WTC11 (cell line): Measurements from ENCODE around the gene FBXL16. TPM values are rescaled to one million over a fixed set of nuclear protein-coding genes. Genes with fewer than 3 reads are reported as not detected.
A peak's percentile ranks its signal among the peaks of the same experiment; 100 is the strongest.

ENCODE experiments used
- ATAC-seq: fragments of 200-7000 bp; cut with Tn5 transposase; 2 replicates; pipeline ENCODE4 v1.10.0; 2021; ENCODE audit warnings: mild to moderate bottlenecking, moderate library complexity
- CTCF ChIA-PET: fragments of 300-600 bp; sonication (Branson Sonifier 250); formaldehyde crosslinking; loops from one replicate; lab custom pipeline; 2021; ENCODE audit warnings: antibody characterized with exemption; lab: Charles Lee
- POLR2A ChIA-PET: fragments of 350-600 bp; sonication (Branson Sonifier 250); formaldehyde crosslinking; loops from one replicate; lab custom pipeline; 2021; ENCODE audit warnings: antibody characterized with exemption; lab: Charles Lee
- DNase-seq: peaks from one replicate; pipeline ENCODE4 v3.0.0; 2021; ENCODE audit warnings: low spot score
- H3K27ac Mint-ChIP-seq: 2 replicates; pipeline ENCODE4 v1.8.0; 2021; ENCODE audit warnings: mixed read lengths
- H3K27me3 Mint-ChIP-seq: 2 replicates; pipeline ENCODE4 v1.8.0; 2021; ENCODE audit warnings: low read depth, mild to moderate bottlenecking, moderate library complexity, mixed read lengths
- H3K36me3 Mint-ChIP-seq: 2 replicates; pipeline ENCODE4 v1.8.0; 2021; ENCODE audit warnings: mixed read lengths
- H3K4me1 Mint-ChIP-seq: 2 replicates; pipeline ENCODE4 v1.8.0; 2022; ENCODE audit warnings: mixed read lengths
- H3K4me3 Mint-ChIP-seq: 2 replicates; pipeline ENCODE4 v1.8.0; 2021; ENCODE audit warnings: mild to moderate bottlenecking, moderate library complexity, mixed read lengths
- H3K9me3 Mint-ChIP-seq: 2 replicates; pipeline ENCODE4 v1.8.0; 2021; ENCODE audit warnings: mixed read lengths
- CBFB ChIP-seq: sonication (generic); formaldehyde crosslinking; IDR thresholded peaks from 2 replicates; pipeline ENCODE4 v1.8.1; 2022; ENCODE audit warnings: mild to moderate bottlenecking, low read depth, missing genetic modification reagents
- E2F4 ChIP-seq: sonication (generic); formaldehyde crosslinking; IDR thresholded peaks from 2 replicates; pipeline ENCODE4 v1.8.1; 2022; ENCODE audit warnings: low read depth, mild to moderate bottlenecking, moderate library complexity, missing genetic modification reagents, borderline replicate concordance
- ELF4 ChIP-seq: sonication (generic); formaldehyde crosslinking; IDR thresholded peaks from 2 replicates; pipeline ENCODE4 v1.8.1; 2022; ENCODE audit warnings: low read depth, mild to moderate bottlenecking, moderate library complexity, missing genetic modification reagents
- ERG ChIP-seq: fragments of 250-450 bp; sonication (Bioruptor Pico); IDR thresholded peaks from 2 replicates; pipeline ENCODE4 v1.8.0; 2021; ENCODE audit warnings: mild to moderate bottlenecking
- FOXJ3 ChIP-seq: sonication (generic); formaldehyde crosslinking; IDR thresholded peaks from 2 replicates; pipeline ENCODE4 v1.9.0; 2021; ENCODE audit warnings: missing genetic modification reagents, mild to moderate bottlenecking, borderline replicate concordance
- HMGA2 ChIP-seq: fragments of 250-450 bp; sonication (Bioruptor Pico); IDR thresholded peaks from 2 replicates; pipeline ENCODE4 v1.4.0; 2021; ENCODE audit warnings: mild to moderate bottlenecking, moderate library complexity
- MXD4 ChIP-seq: fragments of 250-450 bp; sonication (Bioruptor Pico); IDR thresholded peaks from 2 replicates; pipeline ENCODE4 v1.8.0; 2021; ENCODE audit warnings: mild to moderate bottlenecking, moderate library complexity, borderline replicate concordance
- NFATC4 ChIP-seq: fragments of 250-450 bp; sonication (Bioruptor Pico); IDR thresholded peaks from 2 replicates; pipeline ENCODE4 v1.9.0; 2021; ENCODE audit warnings: mild to moderate bottlenecking
- PRRX2 ChIP-seq: fragments of 250-450 bp; sonication (Bioruptor Pico); IDR thresholded peaks from 2 replicates; pipeline ENCODE4 v1.8.0; 2021; ENCODE audit warnings: mild to moderate bottlenecking
- RELA ChIP-seq: sonication (generic); formaldehyde crosslinking; IDR thresholded peaks from 2 replicates; pipeline ENCODE4 v1.8.1; 2022; ENCODE audit warnings: missing genetic modification reagents, mild to moderate bottlenecking, borderline replicate concordance
- SMAD3 ChIP-seq: sonication (generic); formaldehyde crosslinking; IDR thresholded peaks from 2 replicates; pipeline ENCODE4 v1.8.0; 2022; ENCODE audit warnings: missing genetic modification reagents, mild to moderate bottlenecking, borderline replicate concordance
- SP1 ChIP-seq: sonication (generic); formaldehyde crosslinking; conservative IDR thresholded peaks from 2 replicates; pipeline ENCODE4 v1.8.1; 2022; ENCODE audit warnings: missing genetic modification reagents
- USF1 ChIP-seq: sonication (generic); formaldehyde crosslinking; IDR thresholded peaks from 2 replicates; pipeline ENCODE4 v1.8.0; 2022; ENCODE audit warnings: mild to moderate bottlenecking, missing genetic modification reagents
- ZNF138 ChIP-seq: sonication (generic); formaldehyde crosslinking; conservative IDR thresholded peaks from 2 replicates; pipeline ENCODE4 v1.8.1; 2022; ENCODE audit warnings: mild to moderate bottlenecking, moderate library complexity, missing genetic modification reagents
- ZNF219 ChIP-seq: sonication (generic); formaldehyde crosslinking; IDR thresholded peaks from 2 replicates; pipeline ENCODE4 v1.8.0; 2023; ENCODE audit warnings: missing genetic modification reagents, mild to moderate bottlenecking, borderline replicate concordance
- ZNF317 ChIP-seq: sonication (generic); formaldehyde crosslinking; IDR thresholded peaks from 2 replicates; pipeline ENCODE4 v1.8.1; 2023; ENCODE audit warnings: low read depth, mild to moderate bottlenecking, moderate library complexity, missing genetic modification reagents, borderline replicate concordance
- ZNF512 ChIP-seq: sonication (generic); formaldehyde crosslinking; IDR thresholded peaks from 2 replicates; pipeline ENCODE4 v1.8.1; 2022; ENCODE audit warnings: missing genetic modification reagents, borderline replicate concordance
- total RNA-seq: library from RNA; stranded (reverse); gene quantifications from 3 replicates; pipeline ENCODE4 v1.2.3, GENCODE V29; 2021
- TF ChIP-seq, protein P1 (sequence below): sonication (generic); formaldehyde crosslinking; IDR thresholded peaks from 2 replicates; pipeline ENCODE4 v1.8.1; 2022; ENCODE audit warnings: mild to moderate bottlenecking, moderate library complexity, missing genetic modification reagents
- TF ChIP-seq, protein P2 (sequence below): sonication (generic); formaldehyde crosslinking; IDR thresholded peaks from 2 replicates; pipeline ENCODE4 v1.8.1; 2023; ENCODE audit warnings: mild to moderate bottlenecking, missing genetic modification reagents, moderate library complexity
- TF ChIP-seq, protein P3 (sequence below): fragments of 200-600 bp; IDR thresholded peaks from 2 replicates; pipeline ENCODE4 v1.8.0; 2022; ENCODE audit warnings: antibody characterized with exemption
- TF ChIP-seq, protein P4 (sequence below): sonication (generic); formaldehyde crosslinking; IDR thresholded peaks from 2 replicates; pipeline ENCODE4 v1.8.0; 2023; ENCODE audit warnings: mild to moderate bottlenecking, missing genetic modification reagents
- TF ChIP-seq, protein P5 (sequence below): sonication (generic); formaldehyde crosslinking; IDR thresholded peaks from 2 replicates; pipeline ENCODE4 v1.8.0; 2022; ENCODE audit warnings: mild to moderate bottlenecking, missing genetic modification reagents

The FBXL16 gene
- total RNA-seq, 1 experiment from 2014 or later: 22.7 TPM

DNA sequence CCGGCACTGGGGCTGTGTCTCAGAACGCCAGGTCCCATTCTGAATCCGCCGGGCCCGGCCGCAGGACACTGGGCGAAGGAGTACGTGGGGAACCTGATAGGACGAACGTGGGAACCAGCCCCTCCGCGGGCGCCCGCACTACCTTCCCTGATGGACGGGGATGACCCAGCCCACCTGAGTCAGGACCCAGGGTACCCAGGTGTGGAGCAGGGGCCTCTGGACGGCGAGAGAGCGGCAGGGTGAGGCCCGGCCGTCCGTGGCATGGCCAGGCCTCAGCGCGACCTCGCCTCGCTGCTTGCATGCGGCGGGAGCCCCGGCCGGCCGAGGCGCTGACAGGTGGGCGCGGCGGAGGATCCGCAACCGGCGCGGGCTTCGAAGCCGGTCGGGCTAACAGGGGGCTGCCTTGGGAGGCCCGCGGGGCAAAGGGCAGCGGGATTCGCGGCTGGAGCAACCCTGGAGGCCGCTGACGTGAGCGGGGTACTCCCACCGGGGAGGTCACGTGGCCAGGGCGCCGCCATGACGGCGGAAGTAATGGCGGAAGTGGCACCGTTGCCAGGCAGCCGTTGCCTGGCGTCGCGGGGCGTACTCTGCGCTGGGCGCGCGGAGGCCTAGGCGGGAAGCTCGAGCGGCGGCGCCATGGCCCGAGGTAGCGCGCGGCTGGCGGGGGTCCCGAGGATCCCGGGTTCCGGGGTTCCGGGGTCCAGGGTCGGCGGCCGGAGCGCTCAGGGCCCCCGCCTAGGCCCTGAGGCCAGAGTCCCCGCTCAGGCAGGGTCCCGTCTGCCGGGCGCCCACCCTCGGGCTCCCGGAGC lies 56.6 kb downstream of the FBXL16 start, which contains the start of gene WDR90:
Gene WDR90 (plus strand): TSS at position 585 of the 809 bp plus-strand sequence. CDS start 52 bp downstream, at position 637.
- ATAC-seq (peak; percentile 67), DNase-seq (peak; percentile 94)
- Mint-ChIP-seq H3K4me1 (peaks cover 9% of the 10 kb centered on the region; the same call in 1 of the 2 replicates), H3K9me3 (no peaks in the 10 kb centered on the region), H3K27me3 (no peaks in the 10 kb centered on the region), H3K36me3 (no peaks in the 10 kb centered on the region), H3K4me3 (peak within 1 kb of the TSS; percentile 73), H3K27ac (no peak within 1 kb of the TSS; the same call in 1 of the 2 replicates)
- POLR2A ChIA-PET: interaction anchor here (0.8 to 2.3 kb wide), 6 partner anchors 11 to 134 kb away, joined by 3 to 7 read pairs (median 4); partner anchors contain the start of genes METTL26 and RHBDL1
- CTCF ChIA-PET: interaction anchor here (0.6 to 6.4 kb wide), 42 partner anchors 11 to 278 kb away, joined by 3 to 54 read pairs (median 5); partner anchors contain the start of genes CAPN15, CHTF18, CIAO3 and METTL26
- TF ChIP-seq ZNF512 (CRISPR knock-in tag): no peak
- TF ChIP-seq, protein P1, sequence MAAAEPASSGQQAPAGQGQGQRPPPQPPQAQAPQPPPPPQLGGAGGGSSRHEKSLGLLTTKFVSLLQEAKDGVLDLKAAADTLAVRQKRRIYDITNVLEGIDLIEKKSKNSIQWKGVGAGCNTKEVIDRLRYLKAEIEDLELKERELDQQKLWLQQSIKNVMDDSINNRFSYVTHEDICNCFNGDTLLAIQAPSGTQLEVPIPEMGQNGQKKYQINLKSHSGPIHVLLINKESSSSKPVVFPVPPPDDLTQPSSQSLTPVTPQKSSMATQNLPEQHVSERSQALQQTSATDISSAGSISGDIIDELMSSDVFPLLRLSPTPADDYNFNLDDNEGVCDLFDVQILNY (CRISPR knock-in tag): peak; percentile 91; the same call in 1 of the 2 replicates
- no peak for TF ChIP-seq MXD4 (CRISPR knock-in tag)
- TF ChIP-seq ERG (CRISPR knock-in tag): no peak
- TF ChIP-seq USF1: peak; percentile 98
- no peak for TF ChIP-seq PRRX2 (CRISPR knock-in tag)
- TF ChIP-seq, protein P2, sequence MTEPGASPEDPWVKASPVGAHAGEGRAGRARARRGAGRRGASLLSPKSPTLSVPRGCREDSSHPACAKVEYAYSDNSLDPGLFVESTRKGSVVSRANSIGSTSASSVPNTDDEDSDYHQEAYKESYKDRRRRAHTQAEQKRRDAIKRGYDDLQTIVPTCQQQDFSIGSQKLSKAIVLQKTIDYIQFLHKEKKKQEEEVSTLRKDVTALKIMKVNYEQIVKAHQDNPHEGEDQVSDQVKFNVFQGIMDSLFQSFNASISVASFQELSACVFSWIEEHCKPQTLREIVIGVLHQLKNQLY (CRISPR knock-in tag): peak; percentile 90; the same call in 1 of the 2 replicates
- TF ChIP-seq, protein P3, sequence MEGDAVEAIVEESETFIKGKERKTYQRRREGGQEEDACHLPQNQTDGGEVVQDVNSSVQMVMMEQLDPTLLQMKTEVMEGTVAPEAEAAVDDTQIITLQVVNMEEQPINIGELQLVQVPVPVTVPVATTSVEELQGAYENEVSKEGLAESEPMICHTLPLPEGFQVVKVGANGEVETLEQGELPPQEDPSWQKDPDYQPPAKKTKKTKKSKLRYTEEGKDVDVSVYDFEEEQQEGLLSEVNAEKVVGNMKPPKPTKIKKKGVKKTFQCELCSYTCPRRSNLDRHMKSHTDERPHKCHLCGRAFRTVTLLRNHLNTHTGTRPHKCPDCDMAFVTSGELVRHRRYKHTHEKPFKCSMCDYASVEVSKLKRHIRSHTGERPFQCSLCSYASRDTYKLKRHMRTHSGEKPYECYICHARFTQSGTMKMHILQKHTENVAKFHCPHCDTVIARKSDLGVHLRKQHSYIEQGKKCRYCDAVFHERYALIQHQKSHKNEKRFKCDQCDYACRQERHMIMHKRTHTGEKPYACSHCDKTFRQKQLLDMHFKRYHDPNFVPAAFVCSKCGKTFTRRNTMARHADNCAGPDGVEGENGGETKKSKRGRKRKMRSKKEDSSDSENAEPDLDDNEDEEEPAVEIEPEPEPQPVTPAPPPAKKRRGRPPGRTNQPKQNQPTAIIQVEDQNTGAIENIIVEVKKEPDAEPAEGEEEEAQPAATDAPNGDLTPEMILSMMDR: no peak
- TF ChIP-seq FOXJ3: no peak
- TF ChIP-seq ZNF138 (CRISPR knock-in tag): peak; percentile 25; the same call in 1 of the 2 replicates
- TF ChIP-seq, protein P4, sequence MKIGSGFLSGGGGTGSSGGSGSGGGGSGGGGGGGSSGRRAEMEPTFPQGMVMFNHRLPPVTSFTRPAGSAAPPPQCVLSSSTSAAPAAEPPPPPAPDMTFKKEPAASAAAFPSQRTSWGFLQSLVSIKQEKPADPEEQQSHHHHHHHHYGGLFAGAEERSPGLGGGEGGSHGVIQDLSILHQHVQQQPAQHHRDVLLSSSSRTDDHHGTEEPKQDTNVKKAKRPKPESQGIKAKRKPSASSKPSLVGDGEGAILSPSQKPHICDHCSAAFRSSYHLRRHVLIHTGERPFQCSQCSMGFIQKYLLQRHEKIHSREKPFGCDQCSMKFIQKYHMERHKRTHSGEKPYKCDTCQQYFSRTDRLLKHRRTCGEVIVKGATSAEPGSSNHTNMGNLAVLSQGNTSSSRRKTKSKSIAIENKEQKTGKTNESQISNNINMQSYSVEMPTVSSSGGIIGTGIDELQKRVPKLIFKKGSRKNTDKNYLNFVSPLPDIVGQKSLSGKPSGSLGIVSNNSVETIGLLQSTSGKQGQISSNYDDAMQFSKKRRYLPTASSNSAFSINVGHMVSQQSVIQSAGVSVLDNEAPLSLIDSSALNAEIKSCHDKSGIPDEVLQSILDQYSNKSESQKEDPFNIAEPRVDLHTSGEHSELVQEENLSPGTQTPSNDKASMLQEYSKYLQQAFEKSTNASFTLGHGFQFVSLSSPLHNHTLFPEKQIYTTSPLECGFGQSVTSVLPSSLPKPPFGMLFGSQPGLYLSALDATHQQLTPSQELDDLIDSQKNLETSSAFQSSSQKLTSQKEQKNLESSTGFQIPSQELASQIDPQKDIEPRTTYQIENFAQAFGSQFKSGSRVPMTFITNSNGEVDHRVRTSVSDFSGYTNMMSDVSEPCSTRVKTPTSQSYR (CRISPR knock-in tag): no peak
- peak; percentile 34; the same call in 1 of the 2 replicates for TF ChIP-seq SMAD3 (CRISPR knock-in tag)
- no peak for TF ChIP-seq ZNF317
- TF ChIP-seq CBFB (CRISPR knock-in tag): peak; percentile 91
- TF ChIP-seq, protein P5, sequence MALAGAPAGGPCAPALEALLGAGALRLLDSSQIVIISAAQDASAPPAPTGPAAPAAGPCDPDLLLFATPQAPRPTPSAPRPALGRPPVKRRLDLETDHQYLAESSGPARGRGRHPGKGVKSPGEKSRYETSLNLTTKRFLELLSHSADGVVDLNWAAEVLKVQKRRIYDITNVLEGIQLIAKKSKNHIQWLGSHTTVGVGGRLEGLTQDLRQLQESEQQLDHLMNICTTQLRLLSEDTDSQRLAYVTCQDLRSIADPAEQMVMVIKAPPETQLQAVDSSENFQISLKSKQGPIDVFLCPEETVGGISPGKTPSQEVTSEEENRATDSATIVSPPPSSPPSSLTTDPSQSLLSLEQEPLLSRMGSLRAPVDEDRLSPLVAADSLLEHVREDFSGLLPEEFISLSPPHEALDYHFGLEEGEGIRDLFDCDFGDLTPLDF (CRISPR knock-in tag): no peak
- TF ChIP-seq E2F4 (CRISPR knock-in tag): peak; percentile 79; the same call in 1 of the 2 replicates
- peak; percentile 72 for TF ChIP-seq SP1
- no peak for TF ChIP-seq ZNF219 (CRISPR knock-in tag)
- no peak for TF ChIP-seq HMGA2
- peak; percentile 86; the same call in 1 of the 2 replicates for TF ChIP-seq NFATC4 (CRISPR knock-in tag)
- peak; percentile 72; the same call in 1 of the 2 replicates for TF ChIP-seq ELF4 (CRISPR knock-in tag)
- TF ChIP-seq RELA: no peak
